Transverse colon (tissue), 4 donors: Measurements from ENCODE around the gene RIPPLY2. TPM values are rescaled to one million over a fixed set of nuclear protein-coding genes. Genes with fewer than 3 reads are reported as not detected.

Source experiments
- DNase-seq: peaks from one replicate; pipeline ENCODE4 v3.0.0-alpha.2; 2019
- H3K27ac ChIP-seq, 4 donors: fragments of 200-600 bp; sonication (generic); 2 replicates each; pipeline ENCODE4 v1.5.1; 2016 to 2018; ENCODE audit warnings: inconsistent platforms in 4 of 4
- H3K27me3 ChIP-seq: fragments of 200-600 bp; sonication (generic); 2 replicates; pipeline ENCODE4 v1.5.1; 2017; ENCODE audit warnings: inconsistent platforms
- H3K36me3 ChIP-seq, 4 donors: fragments of 200-600 bp; sonication (generic); 2 replicates each; pipeline ENCODE4 v1.5.1; 2017 to 2019; ENCODE audit warnings: inconsistent platforms in 4 of 4
- H3K4me1 ChIP-seq, 4 donors: fragments of 200-600 bp; sonication (generic); 2 replicates each; pipeline ENCODE4 v1.5.1; 2017 to 2020; ENCODE audit warnings: inconsistent platforms in 4 of 4
- H3K4me3 ChIP-seq, 4 donors: fragments of 200-600 bp; sonication (generic); 1 replicate in 1 of 4; 2 replicates in 3 of 4; pipeline versions ENCODE4 v1.5.1 to v1.6.1; 2017 to 2019; ENCODE audit warnings: inconsistent platforms in 4 of 4
- H3K9me3 ChIP-seq, 2 donors: fragments of 200-600 bp; sonication (generic); 2 replicates each; pipeline ENCODE4 v1.5.1; 2017 to 2019; ENCODE audit warnings: inconsistent platforms in 2 of 2
- CTCF ChIP-seq, 5 experiments: fragments of 200-600 bp in 3 of 5; fragments of 450-650 bp in 2 of 5; sonication (generic) in 3 of 5; IDR thresholded peaks; 1 replicate in 2 of 5; 2 replicates in 3 of 5; pipeline ENCODE4 v1.5.1; 2016 to 2017; ENCODE audit warnings: antibody characterized with exemption in 5 of 5, inconsistent platforms in 3 of 5, mild to moderate bottlenecking in 2 of 5, moderate library complexity in 1 of 5
- EP300 ChIP-seq: sonication (generic); formaldehyde crosslinking; IDR thresholded peaks from one replicate; pipeline ENCODE4 v1.6.1; 2017; ENCODE audit warnings: antibody characterized with exemption, low read depth
- POLR2A ChIP-seq: fragments of 450-650 bp; IDR thresholded peaks from one replicate; pipeline ENCODE4 v1.6.1; 2016; ENCODE audit warnings: antibody characterized with exemption, mild to moderate bottlenecking, moderate library complexity
- POLR2AphosphoS5 ChIP-seq, 3 donors: sonication (generic); formaldehyde crosslinking; IDR thresholded peaks; one replicate each; pipeline ENCODE4 v1.6.1; 2016; ENCODE audit warnings: antibody characterized with exemption in 3 of 3
- WGBS, 2 donors: methylation state at CpG; one replicate each; pipeline ENCODE4 v1.1.5; 2018; ENCODE audit warnings: low coverage in 1 of 2; 5-methylcytosine and 5-hydroxymethylcytosine counted together
- in situ Hi-C, 4 donors: fragments of 200-750 bp; cut with MboI; loops; one replicate each; pipeline versions ENCODE4 v1.15.0 to v1.15.1; 2017; ENCODE audit warnings: low sequenced_read_pairs in 3 of 4, low pct_ligation_motif_present in 1 of 4, low pct_unique_long_range_greater_than_20kb in 1 of 4
- intact Hi-C: fragments of 100-400 bp; cut with DNase I; formaldehyde crosslinking; loops from one replicate; pipeline ENCODE4 v1.15.1; 2023; ENCODE audit warnings: low total_unique reads
- total RNA-seq, 4 donors: library from RNA; depleted of rRNA; stranded (reverse); fragments of >200 nt; gene quantifications; one replicate each; pipeline ENCODE4 v1.1.0, GENCODE V29; 2016

RIPPLY2 gene
- total RNA-seq, 4 donors from 2014 or later = not detected

DNA sequence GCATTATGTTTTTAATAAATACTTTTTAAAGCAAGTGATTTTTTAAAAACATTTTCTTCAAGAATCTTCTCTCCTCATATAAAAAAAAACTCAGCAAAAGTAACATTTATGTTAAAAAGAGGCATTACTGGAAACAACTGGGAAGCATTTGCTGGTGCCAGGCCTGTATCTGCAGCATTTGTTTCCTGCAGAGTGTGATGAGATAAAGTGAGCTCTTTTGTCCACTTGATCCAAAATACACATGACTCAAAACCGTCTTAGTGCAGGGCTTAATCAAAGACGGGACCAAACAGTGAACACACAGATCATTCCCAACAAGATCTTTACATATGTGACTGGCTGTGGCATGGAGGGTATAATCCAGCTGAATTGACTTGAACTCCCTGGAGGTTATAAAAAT lies 28.3 kb upstream of the RIPPLY2 start:
- no peaks in the 10 kb centered on the region for H3K4me1 ChIP-seq
- intact Hi-C loops = no loop called here
- in situ Hi-C loops = no loop called here
- H3K27ac ChIP-seq = no peak overlapping the region
- DNase-seq = no peak
- no peaks in the 10 kb centered on the region for H3K36me3 ChIP-seq
- H3K4me3 ChIP-seq = no peak overlapping the region
- no peaks in the 10 kb centered on the region for H3K9me3 ChIP-seq
- H3K27me3 ChIP-seq = no peaks in the 10 kb centered on the region
- no peak for TF ChIP-seq EP300
- no peak for TF ChIP-seq CTCF (IDR thresholded peaks at IDR 0.05)
- no peak for TF ChIP-seq POLR2A
- no peak for TF ChIP-seq POLR2AphosphoS5 (IDR thresholded peaks at IDR 0.05)
- 36 to 80% methylated on average over 1 to 2 of the region's 2 CpGs for WGBS, 2 donors

GRCh38 chr6:83827050-83827449 lies 26.1 kb upstream of the RIPPLY2 start:
- 69% methylated on average over 2 of the region's 2 CpGs; no CpG with 5 or more reads in 1 of the 2 donors for WGBS, 2 donors
- no peak for TF ChIP-seq EP300
- no peak for TF ChIP-seq POLR2AphosphoS5 (IDR thresholded peaks at IDR 0.05)
- TF ChIP-seq POLR2A = no peak
- no peak for TF ChIP-seq CTCF (IDR thresholded peaks at IDR 0.05)
- DNase-seq = no peak

GRCh38 chr6:83838727-83839126 lies 14.4 kb upstream of the RIPPLY2 start:
- Histone ChIP-seq H3K9me3 (no peaks in the 10 kb centered on the region), H3K4me3 (no peak overlapping the region), H3K27me3 (no peaks in the 10 kb centered on the region), H3K4me1 (no peaks in the 10 kb centered on the region), H3K27ac (no peak overlapping the region), H3K36me3 (no peaks in the 10 kb centered on the region)
- intact Hi-C loops (no loop called here), in situ Hi-C loops (no loop called here)
- DNase-seq = no peak
- WGBS, 2 donors = 86 to 89% methylated on average over 4 to 6 of the region's 6 CpGs
- TF ChIP-seq CTCF (IDR thresholded peaks at IDR 0.05) (no peak), POLR2A (no peak), EP300 (no peak), POLR2AphosphoS5 (IDR thresholded peaks at IDR 0.05) (no peak)

More at GRCh38 chr6:83827050-83827449, 26.1 kb upstream of the RIPPLY2 start:
- Histone ChIP-seq H3K4me3 (no peak overlapping the region), H3K27me3 (no peaks in the 10 kb centered on the region), H3K27ac (no peak overlapping the region), H3K9me3 (no peaks in the 10 kb centered on the region), H3K36me3 (no peaks in the 10 kb centered on the region), H3K4me1 (no peaks in the 10 kb centered on the region)
- intact Hi-C loops (no loop called here), in situ Hi-C loops (no loop called here)

GRCh38 chr6:83844170-83844569 lies 9.0 kb upstream of the RIPPLY2 start:
- Histone ChIP-seq H3K9me3 (no peaks in the 10 kb centered on the region), H3K36me3 (no peaks in the 10 kb centered on the region), H3K27ac (no peak overlapping the region), H3K4me3 (no peak overlapping the region), H3K27me3 (peaks cover 9% of the 10 kb centered on the region), H3K4me1 (no peaks in the 10 kb centered on the region)
- DNase-seq = no peak
- in situ Hi-C loops (no loop called here), intact Hi-C loops (no loop called here)
- TF ChIP-seq POLR2A (no peak), EP300 (no peak), CTCF (IDR thresholded peaks at IDR 0.05) (no peak), POLR2AphosphoS5 (IDR thresholded peaks at IDR 0.05) (no peak)
- WGBS, 2 donors = 81 to 96% methylated on average over 3 of the region's 3 CpGs
